Loucy (cell line): ENCODE data around the gene GRIN2A.

Experiments used
- H2AFZ ChIP-seq: fragments of 200-600 bp; sonication (generic); 2 replicates; pipeline ENCODE4 v1.6.0; 2016; ENCODE audit warnings: antibody characterized with exemption, mild to moderate bottlenecking, low read length, moderate library complexity
- H3F3A ChIP-seq: fragments of 200-600 bp; 2 replicates; pipeline ENCODE4 v1.6.0; 2016; ENCODE audit warnings: antibody characterized with exemption, low read depth, mild to moderate bottlenecking
- H3K27me3 ChIP-seq: fragments of 200-600 bp; sonication (generic); 2 replicates; pipeline ENCODE4 v1.6.1; 2014; ENCODE audit warnings: low read length, mild to moderate bottlenecking; ENCODE audit not compliant: insufficient read depth, poor library complexity, severe bottlenecking
- H3K36me3 ChIP-seq: fragments of 200-600 bp; sonication (generic); 2 replicates; pipeline ENCODE4 v1.6.1; 2016; ENCODE audit warnings: low read length; ENCODE audit not compliant: insufficient read depth
- H3K4me1 ChIP-seq: fragments of 200-600 bp; sonication (generic); 2 replicates; pipeline ENCODE4 v1.5.1; 2014; ENCODE audit warnings: low read length, mild to moderate bottlenecking; ENCODE audit not compliant: insufficient read depth, poor library complexity, severe bottlenecking
- H3K4me2 ChIP-seq: fragments of 200-600 bp; sonication (generic); 2 replicates; pipeline ENCODE4 v1.6.0; 2014; ENCODE audit warnings: antibody characterized with exemption, low read length, low read depth, mild to moderate bottlenecking; ENCODE audit not compliant: poor library complexity, severe bottlenecking
- H3K4me3 ChIP-seq: fragments of 200-600 bp; sonication (generic); 2 replicates; pipeline ENCODE4 v1.5.1; 2014; ENCODE audit warnings: low read length, mild to moderate bottlenecking, mixed read lengths; ENCODE audit not compliant: poor library complexity, severe bottlenecking
- H3K79me2 ChIP-seq: fragments of 200-600 bp; sonication (generic); 2 replicates; pipeline ENCODE4 v1.6.1; 2014; ENCODE audit warnings: low read length; ENCODE audit not compliant: insufficient read depth
- H3K9ac ChIP-seq: fragments of 200-600 bp; sonication (generic); 2 replicates; pipeline ENCODE4 v1.6.0; 2014; ENCODE audit warnings: mild to moderate bottlenecking, low read depth, low read length, moderate library complexity; ENCODE audit not compliant: poor library complexity, severe bottlenecking
- H3K9me2 ChIP-seq: fragments of 200-600 bp; sonication (generic); replicated peaks from 2 replicates; pipeline ENCODE4 v1.6.1; 2016; ENCODE audit warnings: low read depth, low read length, mixed read lengths
- H3K9me3 ChIP-seq: fragments of 200-600 bp; sonication (generic); 2 replicates; pipeline ENCODE4 v1.6.1; 2014; ENCODE audit warnings: mild to moderate bottlenecking, antibody characterized with exemption, low read length, low read depth; ENCODE audit not compliant: insufficient read depth
- H4K20me1 ChIP-seq: fragments of 200-600 bp; sonication (generic); 2 replicates; pipeline ENCODE4 v1.6.0; 2014; ENCODE audit warnings: antibody characterized with exemption, low read length, mild to moderate bottlenecking; ENCODE audit not compliant: insufficient read depth, poor library complexity, severe bottlenecking
- CTCF ChIP-seq: fragments of 200-600 bp; sonication (generic); conservative IDR thresholded peaks from 2 replicates; pipeline ENCODE4 v1.5.1; 2014; ENCODE audit warnings: mild to moderate bottlenecking, antibody characterized with exemption, low read length
- EZH2phosphoT487 ChIP-seq: fragments of 200-600 bp; IDR thresholded peaks from 2 replicates; pipeline ENCODE4 v1.6.1; 2018; ENCODE audit warnings: antibody characterized with exemption, mild to moderate bottlenecking, moderate library complexity, borderline replicate concordance

The GRIN2A gene

GRCh38 chr16:9864461-9864860, 317.8 kb downstream of the GRIN2A start:
- Histone ChIP-seq H3K4me1 (no peaks in the 10 kb centered on the region), H3K36me3 (no peaks in the 10 kb centered on the region), H3K9me3 (no peaks in the 10 kb centered on the region), H3K4me3 (no peak overlapping the region), H3K27me3 (no peaks in the 10 kb centered on the region), H3K4me2 (no peak overlapping the region), H3K9me2 (no peaks in the 10 kb centered on the region), H3F3A (no peaks in the 10 kb centered on the region), H3K9ac (no peak overlapping the region), H2AFZ (no peak overlapping the region), H3K79me2 (no peaks in the 10 kb centered on the region), H4K20me1 (no peaks in the 10 kb centered on the region)
- TF ChIP-seq EZH2phosphoT487 (no peak), CTCF (no peak)

- H3K4me2 ChIP-seq, result no peak overlapping the region
- no peaks in the 10 kb centered on the region for H4K20me1 ChIP-seq
- H3K27me3 ChIP-seq, result no peaks in the 10 kb centered on the region
- no peak overlapping the region for H3K9ac ChIP-seq
- no peaks in the 10 kb centered on the region for H3K36me3 ChIP-seq
- TF ChIP-seq EZH2phosphoT487, result no peak
- no peak for TF ChIP-seq CTCF
- H3K9me2 ChIP-seq, result no peaks in the 10 kb centered on the region
- H2AFZ ChIP-seq, result no peak overlapping the region
- no peaks in the 10 kb centered on the region for H3F3A ChIP-seq
- no peaks in the 10 kb centered on the region for H3K4me1 ChIP-seq
- no peaks in the 10 kb centered on the region for H3K9me3 ChIP-seq
- H3K79me2 ChIP-seq, result no peaks in the 10 kb centered on the region
- no peak overlapping the region for H3K4me3 ChIP-seq
Observed at GRCh38 chr16:9862327-9862726, 319.9 kb downstream of the GRIN2A start.

GRCh38 chr16:9860876-9861275, 321.4 kb downstream of the GRIN2A start:
- Histone ChIP-seq H3K36me3 (no peaks in the 10 kb centered on the region), H4K20me1 (no peaks in the 10 kb centered on the region), H3K27me3 (no peaks in the 10 kb centered on the region), H3F3A (no peaks in the 10 kb centered on the region), H3K79me2 (no peaks in the 10 kb centered on the region), H3K4me2 (no peak overlapping the region), H3K4me1 (no peaks in the 10 kb centered on the region), H3K9me2 (no peaks in the 10 kb centered on the region), H3K9me3 (no peaks in the 10 kb centered on the region), H3K9ac (no peak overlapping the region), H2AFZ (no peak overlapping the region), H3K4me3 (no peak overlapping the region)
- no peak for TF ChIP-seq EZH2phosphoT487
- TF ChIP-seq CTCF, result no peak
